ENCODE results near the gene MYPN. TPM values are rescaled to one million over a fixed set of nuclear protein-coding genes. Genes with fewer than 3 reads are reported as not detected.

MYPN gene
- total and polyA plus RNA-seq, 2 experiments from 2014 or later = not detected

- H3K9me3 Mint-ChIP-seq = no peaks in the 10 kb centered on the region
- peaks cover 1% of the 10 kb centered on the region for H3K27me3 Mint-ChIP-seq (ENCODE audit: insufficient read depth, low read depth, poor library complexity)
- no peaks in the 10 kb centered on the region for H3K36me3 ChIP-seq (ENCODE audit: insufficient read depth)
- H3K4me1 Mint-ChIP-seq = no peaks in the 10 kb centered on the region; the same call in 2 of the 3 replicates
- no peak overlapping the region for H3K27ac ChIP-seq (ENCODE audit: low read depth)
- H3K4me2 ChIP-seq = no peak overlapping the region
- no peak overlapping the region for H3K4me3 Mint-ChIP-seq
- TF ChIP-seq ZNF331 (CRISPR knock-in tag; IDR thresholded peaks at IDR 0.05; ENCODE audit: low read depth) (no peak), EZH2phosphoT487 (IDR thresholded peaks at IDR 0.05; ENCODE audit: unreplicated experiment) (no peak), NANOG (IDR thresholded peaks at IDR 0.05; ENCODE audit: borderline replicate concordance) (no peak), STAT1 (IDR thresholded peaks at IDR 0.05; ENCODE audit: unreplicated experiment) (no peak), ETS1 (IDR thresholded peaks at IDR 0.05) (no peak), CTCF (conservative IDR thresholded peaks at IDR 0.05; ENCODE audit: low read depth in 2 of 2) (no peak), CREB1 (CRISPR knock-in tag; IDR thresholded peaks at IDR 0.05; ENCODE audit: low read depth) (no peak), EZH2 (IDR thresholded peaks at IDR 0.05; ENCODE audit: low read depth, unreplicated experiment) (no peak), ZNF114 (CRISPR knock-in tag; IDR thresholded peaks at IDR 0.05) (no peak), JUNB (IDR thresholded peaks at IDR 0.05; ENCODE audit: unreplicated experiment) (no peak), POLR2AphosphoS5 (IDR thresholded peaks at IDR 0.05; ENCODE audit: low read depth) (no peak)
- TF ChIP-seq, protein P1, sequence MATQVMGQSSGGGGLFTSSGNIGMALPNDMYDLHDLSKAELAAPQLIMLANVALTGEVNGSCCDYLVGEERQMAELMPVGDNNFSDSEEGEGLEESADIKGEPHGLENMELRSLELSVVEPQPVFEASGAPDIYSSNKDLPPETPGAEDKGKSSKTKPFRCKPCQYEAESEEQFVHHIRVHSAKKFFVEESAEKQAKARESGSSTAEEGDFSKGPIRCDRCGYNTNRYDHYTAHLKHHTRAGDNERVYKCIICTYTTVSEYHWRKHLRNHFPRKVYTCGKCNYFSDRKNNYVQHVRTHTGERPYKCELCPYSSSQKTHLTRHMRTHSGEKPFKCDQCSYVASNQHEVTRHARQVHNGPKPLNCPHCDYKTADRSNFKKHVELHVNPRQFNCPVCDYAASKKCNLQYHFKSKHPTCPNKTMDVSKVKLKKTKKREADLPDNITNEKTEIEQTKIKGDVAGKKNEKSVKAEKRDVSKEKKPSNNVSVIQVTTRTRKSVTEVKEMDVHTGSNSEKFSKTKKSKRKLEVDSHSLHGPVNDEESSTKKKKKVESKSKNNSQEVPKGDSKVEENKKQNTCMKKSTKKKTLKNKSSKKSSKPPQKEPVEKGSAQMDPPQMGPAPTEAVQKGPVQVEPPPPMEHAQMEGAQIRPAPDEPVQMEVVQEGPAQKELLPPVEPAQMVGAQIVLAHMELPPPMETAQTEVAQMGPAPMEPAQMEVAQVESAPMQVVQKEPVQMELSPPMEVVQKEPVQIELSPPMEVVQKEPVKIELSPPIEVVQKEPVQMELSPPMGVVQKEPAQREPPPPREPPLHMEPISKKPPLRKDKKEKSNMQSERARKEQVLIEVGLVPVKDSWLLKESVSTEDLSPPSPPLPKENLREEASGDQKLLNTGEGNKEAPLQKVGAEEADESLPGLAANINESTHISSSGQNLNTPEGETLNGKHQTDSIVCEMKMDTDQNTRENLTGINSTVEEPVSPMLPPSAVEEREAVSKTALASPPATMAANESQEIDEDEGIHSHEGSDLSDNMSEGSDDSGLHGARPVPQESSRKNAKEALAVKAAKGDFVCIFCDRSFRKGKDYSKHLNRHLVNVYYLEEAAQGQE (IDR thresholded peaks at IDR 0.05; ENCODE audit: unreplicated experiment) = no peak
- TF ChIP-seq, protein P2, sequence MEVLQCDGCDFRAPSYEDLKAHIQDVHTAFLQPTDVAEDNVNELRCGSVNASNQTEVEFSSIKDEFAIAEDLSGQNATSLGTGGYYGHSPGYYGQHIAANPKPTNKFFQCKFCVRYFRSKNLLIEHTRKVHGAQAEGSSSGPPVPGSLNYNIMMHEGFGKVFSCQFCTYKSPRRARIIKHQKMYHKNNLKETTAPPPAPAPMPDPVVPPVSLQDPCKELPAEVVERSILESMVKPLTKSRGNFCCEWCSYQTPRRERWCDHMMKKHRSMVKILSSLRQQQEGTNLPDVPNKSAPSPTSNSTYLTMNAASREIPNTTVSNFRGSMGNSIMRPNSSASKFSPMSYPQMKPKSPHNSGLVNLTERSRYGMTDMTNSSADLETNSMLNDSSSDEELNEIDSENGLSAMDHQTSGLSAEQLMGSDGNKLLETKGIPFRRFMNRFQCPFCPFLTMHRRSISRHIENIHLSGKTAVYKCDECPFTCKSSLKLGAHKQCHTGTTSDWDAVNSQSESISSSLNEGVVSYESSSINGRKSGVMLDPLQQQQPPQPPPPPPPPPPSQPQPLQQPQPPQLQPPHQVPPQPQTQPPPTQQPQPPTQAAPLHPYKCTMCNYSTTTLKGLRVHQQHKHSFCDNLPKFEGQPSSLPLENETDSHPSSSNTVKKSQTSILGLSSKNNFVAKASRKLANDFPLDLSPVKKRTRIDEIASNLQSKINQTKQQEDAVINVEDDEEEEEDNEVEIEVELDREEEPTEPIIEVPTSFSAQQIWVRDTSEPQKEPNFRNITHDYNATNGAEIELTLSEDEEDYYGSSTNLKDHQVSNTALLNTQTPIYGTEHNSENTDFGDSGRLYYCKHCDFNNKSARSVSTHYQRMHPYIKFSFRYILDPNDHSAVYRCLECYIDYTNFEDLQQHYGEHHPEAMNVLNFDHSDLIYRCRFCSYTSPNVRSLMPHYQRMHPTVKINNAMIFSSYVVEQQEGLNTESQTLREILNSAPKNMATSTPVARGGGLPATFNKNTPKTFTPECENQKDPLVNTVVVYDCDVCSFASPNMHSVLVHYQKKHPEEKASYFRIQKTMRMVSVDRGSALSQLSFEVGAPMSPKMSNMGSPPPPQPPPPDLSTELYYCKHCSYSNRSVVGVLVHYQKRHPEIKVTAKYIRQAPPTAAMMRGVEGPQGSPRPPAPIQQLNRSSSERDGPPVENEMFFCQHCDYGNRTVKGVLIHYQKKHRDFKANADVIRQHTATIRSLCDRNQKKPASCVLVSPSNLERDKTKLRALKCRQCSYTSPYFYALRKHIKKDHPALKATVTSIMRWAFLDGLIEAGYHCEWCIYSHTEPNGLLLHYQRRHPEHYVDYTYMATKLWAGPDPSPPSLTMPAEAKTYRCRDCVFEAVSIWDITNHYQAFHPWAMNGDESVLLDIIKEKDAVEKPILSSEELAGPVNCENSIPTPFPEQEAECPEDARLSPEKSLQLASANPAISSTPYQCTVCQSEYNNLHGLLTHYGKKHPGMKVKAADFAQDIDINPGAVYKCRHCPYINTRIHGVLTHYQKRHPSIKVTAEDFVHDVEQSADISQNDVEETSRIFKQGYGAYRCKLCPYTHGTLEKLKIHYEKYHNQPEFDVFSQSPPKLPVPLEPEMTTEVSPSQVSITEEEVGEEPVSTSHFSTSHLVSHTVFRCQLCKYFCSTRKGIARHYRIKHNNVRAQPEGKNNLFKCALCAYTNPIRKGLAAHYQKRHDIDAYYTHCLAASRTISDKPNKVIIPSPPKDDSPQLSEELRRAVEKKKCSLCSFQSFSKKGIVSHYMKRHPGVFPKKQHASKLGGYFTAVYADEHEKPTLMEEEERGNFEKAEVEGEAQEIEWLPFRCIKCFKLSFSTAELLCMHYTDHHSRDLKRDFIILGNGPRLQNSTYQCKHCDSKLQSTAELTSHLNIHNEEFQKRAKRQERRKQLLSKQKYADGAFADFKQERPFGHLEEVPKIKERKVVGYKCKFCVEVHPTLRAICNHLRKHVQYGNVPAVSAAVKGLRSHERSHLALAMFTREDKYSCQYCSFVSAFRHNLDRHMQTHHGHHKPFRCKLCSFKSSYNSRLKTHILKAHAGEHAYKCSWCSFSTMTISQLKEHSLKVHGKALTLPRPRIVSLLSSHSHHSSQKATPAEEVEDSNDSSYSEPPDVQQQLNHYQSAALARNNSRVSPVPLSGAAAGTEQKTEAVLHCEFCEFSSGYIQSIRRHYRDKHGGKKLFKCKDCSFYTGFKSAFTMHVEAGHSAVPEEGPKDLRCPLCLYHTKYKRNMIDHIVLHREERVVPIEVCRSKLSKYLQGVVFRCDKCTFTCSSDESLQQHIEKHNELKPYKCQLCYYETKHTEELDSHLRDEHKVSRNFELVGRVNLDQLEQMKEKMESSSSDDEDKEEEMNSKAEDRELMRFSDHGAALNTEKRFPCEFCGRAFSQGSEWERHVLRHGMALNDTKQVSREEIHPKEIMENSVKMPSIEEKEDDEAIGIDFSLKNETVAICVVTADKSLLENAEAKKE (CRISPR knock-in tag; IDR thresholded peaks at IDR 0.05) = no peak
- no peaks in the 10 kb centered on the region for H3K9me2 ChIP-seq (ENCODE audit: insufficient read depth)
- H3K27me3 ChIP-seq (ENCODE audit: insufficient read depth) = no peaks in the 10 kb centered on the region
- no peaks in the 10 kb centered on the region for H3F3A ChIP-seq (replicated peaks; ENCODE audit: low read depth)
- no peak for DNase-seq (ENCODE audit: low spot score)
- no peaks in the 10 kb centered on the region for H3K4me1 ChIP-seq (ENCODE audit: insufficient read depth)
- no peak overlapping the region for H2AFZ ChIP-seq
- no peaks in the 10 kb centered on the region for H4K20me1 ChIP-seq (replicated peaks; ENCODE audit: insufficient read depth)
- H3K4me3 ChIP-seq = no peak overlapping the region
- no peak overlapping the region for H3K27ac Mint-ChIP-seq
- H3K36me3 Mint-ChIP-seq (ENCODE audit: low read depth) = no peaks in the 10 kb centered on the region
- H3K79me2 ChIP-seq (replicated peaks; ENCODE audit: insufficient read depth) = no peaks in the 10 kb centered on the region
- no peak for ATAC-seq
These were observed 33.5 kb downstream of the MYPN start for GRCh38 chr10:68142761-68143160.
